Measurements from ENCODE around the gene DOCK7.

DNA sequence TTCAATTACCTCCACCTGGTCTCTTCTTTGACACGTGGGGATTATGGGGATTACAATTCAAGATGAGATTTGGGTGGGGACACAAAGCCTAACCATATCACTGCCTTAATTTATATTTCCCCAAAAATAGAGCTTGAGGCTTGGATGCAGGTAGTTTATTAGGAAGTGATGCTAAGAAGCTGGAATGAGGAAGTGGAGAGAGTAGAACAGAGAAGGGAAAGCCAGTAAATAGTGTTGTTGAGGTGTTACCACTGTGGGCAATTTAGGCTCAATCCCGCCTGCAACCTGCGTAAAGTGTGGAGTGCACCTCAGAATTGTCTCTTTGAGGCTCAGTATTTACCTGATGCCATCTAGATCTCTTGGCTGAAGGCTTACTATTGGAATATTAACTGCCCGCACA lies 4.9 kb upstream of the DOCK7 start:
- TF ChIP-seq POLR2A (IDR thresholded peaks at IDR 0.05; ENCODE audit: low read length) (no peak), GATA1 (IDR thresholded peaks at IDR 0.05; ENCODE audit: low read depth, low read length) (no peak)

Data from erythroblast (primary cell).